B cell (primary cell): ENCODE data around the gene SOSTDC1.

ENCODE experiments used
- EZH2 ChIP-seq: IDR thresholded peaks from 2 replicates; pipeline ENCODE4 v1.6.1; 2012; ENCODE audit warnings: borderline replicate concordance, low read depth, mild to moderate bottlenecking, moderate library complexity, low read length; ENCODE audit not compliant: insufficient read depth, poor library complexity, severe bottlenecking
- TF ChIP-seq, protein P1 (sequence below): fragments of 200-600 bp; IDR thresholded peaks from one replicate; pipeline ENCODE4 v1.8.0; 2022; ENCODE audit warnings: antibody characterized with exemption, mild to moderate bottlenecking

DNA sequence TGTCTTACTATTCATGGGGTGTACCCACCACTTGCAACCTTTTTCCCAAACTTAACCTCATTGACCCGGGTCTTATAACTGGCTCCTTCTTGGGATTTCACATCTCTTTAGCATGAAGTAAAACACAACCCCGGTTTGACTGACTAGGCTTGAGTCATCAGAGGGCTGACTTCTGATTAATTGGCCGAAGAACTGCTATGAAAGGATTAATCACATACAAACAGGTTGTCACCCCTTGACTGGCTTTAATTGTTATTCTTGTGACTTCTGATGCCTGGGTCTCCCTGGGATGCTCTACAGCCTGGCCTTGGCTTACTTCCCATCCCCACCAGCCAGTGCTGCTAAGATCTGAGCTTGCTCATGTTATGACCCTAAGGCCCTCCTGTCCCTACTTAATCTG, 35.4 kb downstream of the SOSTDC1 start:
- TF ChIP-seq, protein P1, sequence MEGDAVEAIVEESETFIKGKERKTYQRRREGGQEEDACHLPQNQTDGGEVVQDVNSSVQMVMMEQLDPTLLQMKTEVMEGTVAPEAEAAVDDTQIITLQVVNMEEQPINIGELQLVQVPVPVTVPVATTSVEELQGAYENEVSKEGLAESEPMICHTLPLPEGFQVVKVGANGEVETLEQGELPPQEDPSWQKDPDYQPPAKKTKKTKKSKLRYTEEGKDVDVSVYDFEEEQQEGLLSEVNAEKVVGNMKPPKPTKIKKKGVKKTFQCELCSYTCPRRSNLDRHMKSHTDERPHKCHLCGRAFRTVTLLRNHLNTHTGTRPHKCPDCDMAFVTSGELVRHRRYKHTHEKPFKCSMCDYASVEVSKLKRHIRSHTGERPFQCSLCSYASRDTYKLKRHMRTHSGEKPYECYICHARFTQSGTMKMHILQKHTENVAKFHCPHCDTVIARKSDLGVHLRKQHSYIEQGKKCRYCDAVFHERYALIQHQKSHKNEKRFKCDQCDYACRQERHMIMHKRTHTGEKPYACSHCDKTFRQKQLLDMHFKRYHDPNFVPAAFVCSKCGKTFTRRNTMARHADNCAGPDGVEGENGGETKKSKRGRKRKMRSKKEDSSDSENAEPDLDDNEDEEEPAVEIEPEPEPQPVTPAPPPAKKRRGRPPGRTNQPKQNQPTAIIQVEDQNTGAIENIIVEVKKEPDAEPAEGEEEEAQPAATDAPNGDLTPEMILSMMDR = no peak
- TF ChIP-seq EZH2 = no peak
